Activated CD4-positive, alpha-beta T cell treated with anti-CD3 and anti-CD28 coated beads, Interleukin-2, Interleukin-6, amounts not matched to agents 100 ng/mL and 50 ng/mL, durations not matched to agents 16 hours and 8 hours (primary cell): ENCODE measurements around the gene BTBD7.

Experiments
- DNase-seq: peaks from one replicate; pipeline ENCODE4 v3.0.0-alpha.2; 2020

The BTBD7 gene

DNA sequence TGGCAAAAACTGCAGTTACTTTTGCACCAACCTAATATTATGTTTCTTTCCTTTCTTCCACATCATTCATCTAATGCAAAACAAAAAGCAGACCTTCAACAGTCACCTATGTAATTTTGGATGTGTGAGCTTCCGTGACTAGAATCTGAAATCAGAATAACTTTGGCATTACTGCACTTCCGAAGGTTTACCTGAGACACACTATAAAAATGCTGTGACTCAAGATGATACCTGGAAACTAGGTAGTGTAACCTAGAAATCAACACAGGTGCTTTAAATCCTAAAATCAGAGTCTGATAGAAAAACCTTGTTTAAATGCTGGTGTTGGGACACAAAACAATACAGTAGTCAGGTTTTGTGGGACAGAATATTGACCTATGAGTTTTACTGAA lies 2.2 kb downstream of the BTBD7 start:
- DNase-seq = no peak

- no peak for DNase-seq
Measured at GRCh38 chr14:93329965-93330608, 2.7 kb downstream of the BTBD7 start.

DNA sequence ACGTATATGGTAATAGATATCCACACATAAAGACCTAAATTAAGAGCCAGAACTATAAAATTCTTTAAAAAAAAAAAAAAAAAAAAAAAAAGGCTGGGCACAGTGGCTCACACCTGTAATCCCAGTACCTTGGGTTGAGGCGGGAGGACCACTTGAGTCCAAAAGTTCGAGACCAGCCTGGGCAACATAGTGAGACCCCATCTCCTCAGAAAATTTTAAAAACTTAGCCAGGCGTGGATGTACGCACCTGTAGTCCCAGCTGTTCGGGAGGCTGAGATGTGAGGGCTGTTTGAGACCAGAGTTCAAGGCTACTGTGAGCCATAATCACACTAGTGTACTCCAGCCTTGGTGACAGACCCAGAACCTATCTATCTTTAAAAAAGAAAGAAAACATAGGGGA lies 4.3 kb downstream of the BTBD7 start:
- DNase-seq = no peak

- no peak for DNase-seq
Measured at GRCh38 chr14:93326196-93326595, 6.6 kb downstream of the BTBD7 start.

GRCh38 chr14:93323600-93324174 lies 9.1 kb downstream of the BTBD7 start:
- no peak for DNase-seq

DNA sequence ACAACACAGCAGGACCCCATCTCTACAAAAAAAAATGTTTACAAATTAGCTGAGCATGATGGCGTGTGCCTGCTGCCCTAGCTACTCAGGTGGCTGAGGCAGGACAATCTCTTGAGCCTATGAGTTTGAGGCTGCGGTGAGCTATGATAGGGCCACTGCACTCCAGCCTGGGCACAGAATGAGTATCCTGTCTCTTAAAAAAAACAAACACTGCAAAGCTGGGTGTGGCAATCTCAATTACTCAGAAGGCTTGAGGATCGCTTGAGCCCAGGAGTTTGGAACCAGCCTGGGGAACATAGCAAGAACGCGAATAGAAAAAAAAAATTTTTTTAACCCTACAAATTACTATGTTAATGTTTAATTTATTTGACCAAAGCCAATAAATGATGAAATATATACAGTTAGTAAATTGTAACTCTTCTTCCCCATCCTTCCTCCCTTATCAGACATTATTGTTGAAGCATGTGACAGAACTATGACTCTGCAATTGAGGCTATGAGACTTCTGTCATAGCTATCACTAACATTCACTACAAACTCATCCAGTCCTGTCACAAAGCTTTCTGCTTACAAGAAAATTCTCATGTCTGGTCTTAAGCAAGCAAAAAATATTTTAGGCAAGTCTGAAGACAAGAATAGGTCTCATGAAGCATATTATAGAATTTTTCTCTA lies 9.8 kb downstream of the BTBD7 start:
- DNase-seq = no peak

- no peak for DNase-seq
Measured at GRCh38 chr14:93320489-93320888, 12.3 kb downstream of the BTBD7 start.

DNA sequence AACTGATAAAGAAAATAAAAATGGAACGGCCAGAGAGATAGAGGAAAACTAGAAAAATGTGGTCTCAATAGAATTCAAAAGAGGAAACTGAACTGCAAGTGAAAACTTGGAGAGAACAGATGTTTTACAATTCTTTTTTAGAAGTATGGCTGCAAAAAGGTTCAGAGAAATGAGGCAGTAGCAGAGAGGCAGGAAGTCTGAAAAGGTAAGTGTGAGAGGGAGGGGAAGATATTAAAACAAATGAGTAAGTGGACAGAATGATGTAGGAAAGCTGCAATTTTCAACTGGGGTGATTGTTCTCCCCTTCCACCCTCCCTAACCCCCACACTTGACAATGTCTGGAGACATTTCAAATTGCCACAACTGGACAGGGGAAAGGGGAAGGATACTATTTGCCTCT lies 12.9 kb downstream of the BTBD7 start:
- no peak for DNase-seq

DNA sequence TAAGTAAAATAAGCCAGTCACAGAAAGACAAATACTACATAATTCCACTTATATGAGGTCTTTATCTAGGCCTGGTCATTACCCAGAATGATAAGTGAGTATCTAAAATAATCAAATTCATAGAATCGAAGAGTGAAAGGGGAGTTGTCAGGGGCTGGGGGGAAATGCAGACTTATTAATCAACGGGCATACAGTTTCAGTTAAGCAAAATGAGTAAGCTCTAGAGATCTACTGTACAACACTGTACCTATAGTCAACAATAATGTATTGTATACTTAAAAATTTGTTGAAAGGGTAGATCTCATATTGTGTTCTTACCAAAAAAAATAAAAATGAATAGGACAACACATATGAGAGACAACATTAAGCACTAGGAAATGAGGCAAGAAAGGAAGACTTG lies 13.3 kb downstream of the BTBD7 start:
- no peak for DNase-seq

- DNase-seq = no peak
Measured at GRCh38 chr14:93318927-93319326, 13.9 kb downstream of the BTBD7 start.

DNA sequence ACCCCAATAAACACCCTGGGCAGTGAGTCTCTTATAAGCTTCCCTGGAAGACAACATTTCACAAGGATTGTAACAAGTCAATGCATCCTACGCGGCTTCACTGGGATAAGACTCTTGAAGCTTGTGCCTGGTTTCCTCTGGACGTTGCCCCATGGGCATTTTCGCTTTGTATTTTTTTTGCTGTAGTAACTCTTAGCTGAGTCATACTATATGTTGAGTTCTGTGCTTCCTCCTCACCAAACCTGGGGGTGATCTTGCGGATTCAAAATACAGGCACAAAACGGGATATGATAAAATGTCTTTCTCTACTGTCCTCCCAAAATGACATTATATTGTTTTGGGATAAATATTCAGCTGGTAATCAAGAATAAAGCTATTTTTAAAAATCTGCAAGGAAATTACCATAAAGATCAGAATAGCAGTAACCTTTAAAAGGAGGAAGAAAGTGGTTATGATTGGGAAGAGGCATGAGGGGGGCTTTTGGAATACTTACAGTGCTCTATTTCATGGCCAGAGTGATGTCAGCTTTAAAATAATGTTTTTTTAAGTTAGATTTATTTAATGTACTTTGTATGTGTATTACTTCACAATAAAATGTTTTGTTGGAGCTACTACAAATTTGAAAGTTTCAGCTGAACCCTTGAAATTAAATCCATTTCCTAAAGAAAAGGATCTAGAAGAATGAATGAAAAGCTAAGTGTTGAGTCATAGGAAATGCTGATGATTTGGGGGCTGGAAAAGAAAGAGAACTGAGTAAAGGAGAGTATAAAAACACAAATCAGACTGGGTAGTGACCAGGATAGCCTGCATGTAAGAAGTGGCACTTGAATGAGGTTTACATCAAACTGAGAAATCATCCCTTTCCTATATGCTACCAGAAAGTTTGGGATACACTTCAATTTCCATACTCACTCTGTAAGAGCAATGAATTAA lies 14.7 kb downstream of the BTBD7 start:
- no peak for DNase-seq

DNA sequence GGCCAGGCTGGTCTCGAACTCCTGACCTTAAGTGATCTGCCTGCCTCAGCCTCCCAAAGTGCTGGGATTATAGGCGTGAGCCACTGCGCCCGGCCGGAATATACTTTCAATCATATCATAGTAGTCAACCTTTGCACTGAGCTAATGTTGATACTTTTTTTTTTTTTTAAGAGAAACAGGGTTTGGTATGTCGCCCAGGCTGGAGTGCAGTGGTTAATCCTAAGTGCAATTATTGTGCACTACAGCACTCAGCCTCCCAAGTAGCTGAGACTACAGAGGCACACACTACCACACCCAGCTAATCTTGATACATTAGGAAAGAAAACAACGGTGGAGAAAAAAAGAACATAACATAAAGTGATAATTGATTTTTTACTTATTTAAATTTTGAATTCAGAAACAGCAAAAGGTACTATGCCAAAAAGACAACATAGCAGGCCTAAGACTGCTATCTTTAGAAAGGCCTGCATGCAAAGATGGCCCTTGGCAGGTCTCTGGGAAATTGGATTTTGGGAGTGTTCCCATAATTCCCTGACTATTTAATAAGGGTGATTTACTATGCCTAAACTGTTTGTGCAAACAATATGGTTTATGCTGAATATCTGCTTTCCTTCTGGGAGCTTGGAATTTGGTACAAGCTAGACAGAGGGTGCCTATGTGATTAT lies 15.5 kb downstream of the BTBD7 start:
- no peak for DNase-seq

DNA sequence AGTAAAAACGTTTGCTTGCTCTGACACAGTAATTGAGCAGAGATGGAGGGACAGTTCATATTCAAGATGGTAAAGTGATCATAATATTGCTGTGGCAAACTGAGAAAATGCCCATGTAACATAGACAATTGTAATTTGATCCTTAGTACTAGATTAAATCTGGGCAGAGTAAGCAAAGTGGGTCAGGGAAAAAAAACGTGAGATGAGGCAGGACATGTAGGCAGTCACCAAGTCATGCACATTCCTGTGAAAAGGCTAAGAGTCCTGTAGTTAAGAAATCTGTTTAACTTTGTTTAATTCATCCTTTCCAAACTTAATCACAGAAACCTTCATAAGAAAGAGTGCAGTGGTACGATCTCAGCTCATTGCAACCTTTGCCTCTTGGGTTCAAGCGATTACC lies 16.1 kb downstream of the BTBD7 start:
- no peak for DNase-seq

DNA sequence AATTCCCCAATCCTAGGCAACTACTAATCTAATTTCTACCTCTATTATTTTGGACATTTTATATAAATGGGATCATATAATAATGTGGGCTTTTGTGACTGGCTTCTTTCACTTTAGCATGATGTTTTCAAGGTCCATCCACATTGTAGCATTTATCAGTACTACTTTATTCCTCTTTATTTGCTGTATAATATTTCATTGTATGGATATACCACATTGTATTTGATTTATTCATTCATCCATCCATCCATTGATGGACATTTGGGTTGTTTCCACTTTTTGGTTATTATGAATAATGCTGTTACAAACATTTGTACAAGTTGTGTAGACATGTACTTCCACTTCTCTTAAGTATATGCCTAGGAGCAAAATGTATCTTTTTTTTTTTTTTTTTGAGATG lies 17.3 kb downstream of the BTBD7 start:
- DNase-seq = no peak

GRCh38 chr14:93311082-93311481 lies 21.8 kb downstream of the BTBD7 start:
- DNase-seq = no peak

- DNase-seq = no peak
Measured at GRCh38 chr14:93309427-93309966, 23.3 kb downstream of the BTBD7 start.

- no peak for DNase-seq
Measured at GRCh38 chr14:93308686-93309345, 24.0 kb downstream of the BTBD7 start.

GRCh38 chr14:93306812-93307211 lies 26.0 kb downstream of the BTBD7 start:
- no peak for DNase-seq

- DNase-seq = no peak
Measured at GRCh38 chr14:93305725-93306418, 27.0 kb downstream of the BTBD7 start.

DNA sequence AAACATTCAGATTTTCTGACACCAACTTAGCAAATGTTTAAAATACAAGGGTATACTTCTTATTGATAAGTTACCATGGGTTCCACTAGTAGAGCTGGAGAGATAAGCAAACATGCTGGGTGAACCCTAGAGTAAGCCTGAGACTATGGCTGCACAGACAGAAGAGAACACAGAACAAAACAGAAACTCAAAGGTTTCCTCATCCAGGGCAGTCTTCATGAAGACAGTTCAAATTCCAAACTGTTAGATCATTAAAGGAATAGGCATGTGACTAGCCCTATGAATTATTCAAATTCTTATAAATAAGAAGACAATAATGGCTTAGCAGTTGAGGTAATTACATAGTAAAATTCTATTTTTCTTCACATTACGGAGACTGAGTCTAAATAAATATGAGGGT lies 28.1 kb downstream of the BTBD7 start:
- no peak for DNase-seq

DNA sequence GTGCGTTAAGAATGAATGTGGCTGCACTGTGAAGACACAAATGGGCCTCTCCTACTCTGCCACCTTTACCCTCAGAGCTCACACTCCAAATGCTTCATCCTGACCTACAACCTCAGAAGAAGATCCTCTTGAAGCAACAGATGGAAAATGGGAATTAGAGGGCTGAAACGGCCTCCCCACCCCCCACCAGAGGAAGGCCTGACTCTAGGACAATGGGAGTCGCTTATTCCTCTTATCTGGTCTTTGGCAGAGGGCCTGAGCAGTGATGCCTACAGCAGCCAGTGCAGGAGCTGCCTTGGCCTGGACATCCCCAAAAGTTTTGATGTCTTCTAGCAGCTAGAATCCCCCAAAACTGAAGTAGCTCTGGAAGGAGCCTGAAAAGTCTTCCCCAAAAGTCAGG lies 29.2 kb downstream of the BTBD7 start:
- DNase-seq = no peak
